ENCODE measurements around the gene FKBP15. TPM values are rescaled to one million over a fixed set of nuclear protein-coding genes. Genes with fewer than 3 reads are reported as not detected.
A peak's percentile ranks its signal among the peaks of the same experiment; 100 is the strongest.

Gene FKBP15
- total and polyA plus RNA-seq, 2 of the 8 experiments (the other 6 are each of a cell fraction or from before 2014, with no cell fraction given): 9.9 to 13.8 TPM

DNA sequence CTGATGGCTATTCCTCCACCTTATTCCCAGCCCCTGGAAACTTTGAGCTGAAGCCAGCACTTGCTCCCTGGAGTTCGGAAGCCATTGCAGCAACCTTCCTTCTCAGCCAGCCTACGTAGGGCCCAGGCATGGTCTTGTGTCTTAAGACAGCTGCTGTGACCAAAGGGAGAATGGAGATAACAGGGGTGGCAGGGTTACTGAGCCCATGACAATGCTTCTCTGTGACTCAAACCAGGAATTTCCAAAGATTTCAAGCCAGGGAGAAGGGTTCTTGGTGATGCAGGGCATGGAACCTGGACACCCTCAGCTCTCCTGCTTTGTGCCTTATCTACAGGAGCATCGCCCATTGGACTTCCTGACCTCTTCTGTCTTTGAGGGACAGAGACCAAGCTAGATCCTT is 58.1 kb downstream of the FKBP15 start:
- H3K36me3 ChIP-seq (ENCODE audit: control insufficient read depth in 2 of 4, insufficient read depth in 4 of 4, low read length in 3 of 4): peaks cover 6 to 16% (median 12%) of the 10 kb centered on the region in 4 experiments; a peak in 6 of 8 replicates
- no peak overlapping the region for H3K4ac ChIP-seq (replicated peaks; ENCODE audit: insufficient read length, low read depth, low read length)
- ChIA-PET CTCF (ENCODE audit: partially characterized antibody) (interaction anchor here (0.8 to 1.0 kb wide), 5 partner anchors 11 to 112 kb away, joined by 3 to 7 read pairs (median 3); no protein-coding TSS in a partner anchor), POLR2A (ENCODE audit: partially characterized antibody) (interaction anchor here (0.8 to 0.9 kb wide), 2 partner anchors 10 to 12 kb away, joined by 3 to 4 read pairs; partner anchors contain the start of gene SLC31A2)
- no peak overlapping the region for H3K23ac ChIP-seq (ENCODE audit: insufficient read length)
- no peaks in the 10 kb centered on the region for H3K79me1 ChIP-seq (ENCODE audit: low read depth, low read length)
- no peak for DNase-seq (ENCODE audit: low read depth in 1 of 2, low spot score in 2 of 2)
- H2BK12ac ChIP-seq (ENCODE audit: low read depth, low read length): no peak overlapping the region
- H3K23me2 ChIP-seq (ENCODE audit: low read depth, low read length): no peaks in the 10 kb centered on the region
- H2BK120ac ChIP-seq (replicated peaks; ENCODE audit: low read depth, low read length): no peak overlapping the region
- no peak overlapping the region for H4K8ac ChIP-seq (ENCODE audit: extremely low read depth, insufficient read depth, low read length)
- no peak overlapping the region for H3K4me2 ChIP-seq (ENCODE audit: insufficient read depth in 1 of 2, low read depth in 2 of 2, low read length in 2 of 2)
- H3K9me3 ChIP-seq (ENCODE audit: insufficient read depth in 2 of 2, low read depth in 1 of 2, low read length in 1 of 2): no peaks in the 10 kb centered on the region
- FAIRE-seq: no peak
- H3K4me3 ChIP-seq (ENCODE audit: extremely low read depth in 1 of 4, insufficient read depth in 2 of 4, low read depth in 3 of 4, low read length in 4 of 4): no peak overlapping the region
- H3K56ac ChIP-seq (replicated peaks; ENCODE audit: insufficient read length, low read depth, low read length): no peak overlapping the region
- H3K79me2 ChIP-seq (ENCODE audit: control insufficient read depth in 1 of 2, insufficient read depth in 2 of 2, low read length in 2 of 2): no peaks in the 10 kb centered on the region
- no peak overlapping the region for H2BK15ac ChIP-seq (ENCODE audit: low read length)
- no peak overlapping the region for H3K27ac ChIP-seq (ENCODE audit: low read depth, low read length)
- H2BK20ac ChIP-seq (ENCODE audit: low read length): no peak overlapping the region
- no peak overlapping the region for H2AFZ ChIP-seq (ENCODE audit: low read length)
- WGBS, 2 experiments (ENCODE audit: extremely low coverage in 1 of 2, insufficient coverage in 1 of 2, insufficient read length in 1 of 2, insufficient replicate concordance in 2 of 2, low coverage in 1 of 2, low lambda C conversion rate in 2 of 2, missing lambda C conversion rate in 1 of 2): 57% methylated on average over 3 of the region's 3 CpGs; no CpG with 5 or more reads in 1 of the 2 experiments
- H2AK5ac ChIP-seq (ENCODE audit: low read depth, low read length): no peak overlapping the region
- H3K18ac ChIP-seq (ENCODE audit: extremely low read depth, low read length): no peak overlapping the region
- no peaks in the 10 kb centered on the region for H4K20me1 ChIP-seq (replicated peaks in 1 of 2; ENCODE audit: control insufficient read depth in 1 of 2, insufficient read depth in 2 of 2, low read length in 2 of 2)
- H3K14ac ChIP-seq (ENCODE audit: insufficient read length): no peak overlapping the region
- H4K91ac ChIP-seq (replicated peaks; ENCODE audit: insufficient read length, low read length): no peak overlapping the region
- H4K5ac ChIP-seq (ENCODE audit: insufficient read length, low read depth, low read length): no peak overlapping the region
- H3K9ac ChIP-seq (replicated peaks in 1 of 4; ENCODE audit: extremely low read depth in 1 of 4, low read depth in 3 of 4, low read length in 3 of 4): no peak overlapping the region
- TF ChIP-seq CHD2 (IDR thresholded peaks at IDR 0.05; ENCODE audit: low read length) (no peak), HDAC6 (IDR thresholded peaks at IDR 0.05; ENCODE audit: low read depth, low read length) (no peak), KDM4A (IDR thresholded peaks at IDR 0.05; ENCODE audit: low read depth, low read length, severe bottlenecking) (no peak), TBP (IDR thresholded peaks at IDR 0.05; ENCODE audit: low read depth, low read length) (no peak)
- peak overlapping the region; percentile 41; the same call in 1 of the 2 replicates for H2BK5ac ChIP-seq (ENCODE audit: low read depth, low read length)
- no peaks in the 10 kb centered on the region for H3K27me3 ChIP-seq (replicated peaks in 1 of 4; ENCODE audit: control insufficient read depth in 3 of 4, extremely low read depth in 1 of 4, insufficient read depth in 3 of 4, low read length in 3 of 4)
- H3K4me1 ChIP-seq (replicated peaks in 1 of 4; ENCODE audit: control insufficient read depth in 3 of 4, insufficient read depth in 4 of 4, low read length in 3 of 4): peaks cover 0 to 10% (median 7%) of the 10 kb centered on the region in 4 experiments; a peak in 5 of 7 replicates

Data from H1 (cell line).